ENCODE measurements around the gene ACP2. TPM values are rescaled to one million over a fixed set of nuclear protein-coding genes. Genes with fewer than 3 reads are reported as not detected.
"Not testable (repeated sequence)": the region's sequence is repeated elsewhere in the genome, so short reads cannot be mapped to it uniquely, and the experiment has no call there.

ACP2 gene
- total RNA-seq, 1 donor from 2014 or later = 33.0 TPM

DNA sequence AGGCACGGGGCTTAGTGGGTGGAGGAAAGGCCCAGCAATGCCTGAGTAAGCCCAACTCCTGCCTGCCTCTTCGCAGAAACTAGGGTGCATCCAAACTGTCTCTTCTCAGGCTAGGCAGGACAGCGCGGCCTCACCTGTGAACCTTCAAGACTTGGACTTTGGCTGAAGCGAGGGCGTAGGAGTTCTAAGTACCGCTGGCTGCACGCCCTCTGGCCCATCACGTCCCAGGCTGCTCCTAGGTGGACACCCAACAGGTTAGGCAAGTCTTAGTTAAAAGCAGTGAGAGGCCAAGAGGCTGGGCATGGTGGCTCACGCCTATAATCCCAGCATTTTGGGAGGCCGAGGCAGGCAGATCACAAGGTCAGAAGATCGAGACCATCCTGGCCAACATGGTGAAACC is 35.7 kb downstream of the ACP2 start:
- H3K27ac ChIP-seq = no peak overlapping the region

DNA sequence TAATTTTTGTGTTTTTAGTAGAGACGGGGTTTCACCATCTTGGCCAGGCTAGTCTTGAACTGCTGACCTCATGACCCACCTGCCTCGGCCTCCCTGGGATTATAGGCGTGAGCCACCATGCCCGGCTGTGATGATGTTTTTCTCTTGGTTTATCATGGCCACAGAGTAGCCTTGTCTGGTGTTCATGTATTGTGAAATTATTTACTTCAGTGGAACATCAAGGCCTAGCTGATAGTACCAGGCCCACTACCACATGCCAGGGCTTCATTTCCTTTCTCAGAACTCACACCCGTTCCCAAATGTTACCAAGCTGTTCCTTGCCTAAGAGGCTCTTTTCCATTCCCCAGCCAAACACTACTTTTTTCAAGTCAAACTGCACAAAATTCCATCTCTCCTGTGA is 40.0 kb downstream of the ACP2 start:
- no peaks in the 10 kb centered on the region for H3K36me3 ChIP-seq
- no peak for ATAC-seq
- no peak for TF ChIP-seq CTCF (IDR thresholded peaks at IDR 0.05)
- no peak for DNase-seq
- H3K27me3 ChIP-seq (ENCODE audit: low read depth) = no peaks in the 10 kb centered on the region
- intact Hi-C loops (cut with DNase I) = no loop called here
- no peak overlapping the region for H3K27ac ChIP-seq
- peaks cover 3% of the 10 kb centered on the region for H3K4me1 ChIP-seq
- no peak overlapping the region for H3K4me3 ChIP-seq
- H3K9me3 ChIP-seq = no peaks in the 10 kb centered on the region

More for the DNA sequence above, 35.7 kb downstream of the ACP2 start:
- Histone ChIP-seq H3K4me1 (peaks cover 35% of the 10 kb centered on the region), H3K4me3 (no peak overlapping the region), H3K36me3 (peaks cover 6% of the 10 kb centered on the region), H3K9me3 (no peaks in the 10 kb centered on the region), H3K27me3 (ENCODE audit: low read depth) (no peaks in the 10 kb centered on the region)
- intact Hi-C loops (cut with DNase I) = no loop called here
- DNase-seq (no peak), ATAC-seq (no peak)
- TF ChIP-seq CTCF (IDR thresholded peaks at IDR 0.05) = no peak

DNA sequence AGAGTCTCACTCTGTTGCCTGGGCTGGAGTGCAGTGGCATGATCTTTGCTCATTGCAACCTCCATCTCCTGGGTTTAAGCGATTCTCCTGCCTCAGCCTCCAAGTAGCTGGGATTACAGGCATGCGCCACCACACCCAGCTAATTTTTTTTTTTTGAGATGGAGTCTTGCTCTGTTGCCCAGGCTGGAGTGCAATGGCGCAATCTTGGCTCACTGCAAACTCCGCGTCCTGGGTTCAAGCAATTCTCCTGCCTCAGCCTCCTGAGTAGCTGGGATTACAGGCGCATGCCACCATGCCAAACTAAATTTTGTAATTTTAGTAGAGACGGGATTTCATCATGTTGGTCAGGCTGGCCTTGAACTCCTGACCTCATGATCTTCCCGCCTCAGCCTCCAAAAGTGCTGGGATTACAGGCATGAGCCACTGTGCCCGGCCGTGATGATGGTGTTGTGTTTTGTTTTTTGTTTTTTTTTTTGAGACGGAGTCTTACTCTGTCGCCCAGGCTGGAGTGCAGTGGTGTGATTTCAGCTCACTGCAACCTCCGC is 40.5 kb downstream of the ACP2 start:
- intact Hi-C loops (cut with DNase I); H3K27ac ChIP-seq; H3K4me3 ChIP-seq; H3K36me3 ChIP-seq; H3K9me3 ChIP-seq; DNase-seq; H3K4me1 ChIP-seq; H3K27me3 ChIP-seq (ENCODE audit: low read depth); ATAC-seq: not testable (repeated sequence)

DNA sequence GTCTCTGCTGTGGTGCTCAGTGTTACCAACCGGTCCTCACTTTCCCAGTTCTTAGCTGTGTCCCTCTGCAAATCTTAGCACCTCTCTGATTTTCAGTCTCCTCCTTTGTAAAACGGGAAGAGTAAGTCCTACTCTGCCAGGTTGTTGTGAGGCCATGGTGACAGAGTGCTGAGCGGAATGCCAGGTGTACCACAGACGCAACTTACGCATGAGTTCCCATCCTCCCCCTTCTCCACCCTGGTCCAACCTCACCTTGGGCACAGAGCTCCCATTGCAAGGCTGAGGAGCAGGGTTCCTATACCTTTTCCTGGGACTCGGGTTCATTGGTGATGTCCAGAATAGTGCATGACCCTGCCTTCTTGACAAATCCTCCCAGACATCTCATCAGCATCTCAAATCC is 41.2 kb downstream of the ACP2 start:
- H3K4me3 ChIP-seq = no peak overlapping the region
- H3K4me1 ChIP-seq = no peaks in the 10 kb centered on the region
- no peaks in the 10 kb centered on the region for H3K27me3 ChIP-seq (ENCODE audit: low read depth)
- no peak for TF ChIP-seq CTCF (IDR thresholded peaks at IDR 0.05)
- H3K36me3 ChIP-seq = no peaks in the 10 kb centered on the region
- ATAC-seq = no peak
- no peak for DNase-seq
- intact Hi-C loops (cut with DNase I) = no loop called here
- no peaks in the 10 kb centered on the region for H3K9me3 ChIP-seq
- no peak overlapping the region for H3K27ac ChIP-seq

DNA sequence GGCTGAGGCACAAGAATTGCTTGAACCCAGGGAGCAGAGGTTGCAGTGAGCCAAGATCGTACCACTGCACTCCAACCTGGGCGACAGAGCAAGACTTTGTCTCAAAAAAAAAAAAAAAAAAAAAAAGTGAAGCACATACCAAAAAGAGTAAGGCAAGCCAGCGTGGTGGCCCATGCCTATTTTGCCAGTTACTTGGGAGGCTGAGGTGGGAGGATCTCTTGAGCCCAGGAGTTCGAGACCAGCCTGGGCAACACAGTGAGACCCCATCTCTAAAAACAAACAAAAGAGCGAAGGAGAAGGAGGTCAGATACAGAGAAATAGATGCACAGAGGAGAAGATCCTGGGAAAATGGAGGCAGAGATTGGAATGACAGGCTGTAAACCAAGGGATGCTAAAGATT is 42.0 kb downstream of the ACP2 start:
- DNase-seq; H3K9me3 ChIP-seq; H3K4me1 ChIP-seq; H3K36me3 ChIP-seq; intact Hi-C loops (cut with DNase I); H3K27ac ChIP-seq; H3K4me3 ChIP-seq; H3K27me3 ChIP-seq (ENCODE audit: low read depth); ATAC-seq: not testable (repeated sequence)

DNA sequence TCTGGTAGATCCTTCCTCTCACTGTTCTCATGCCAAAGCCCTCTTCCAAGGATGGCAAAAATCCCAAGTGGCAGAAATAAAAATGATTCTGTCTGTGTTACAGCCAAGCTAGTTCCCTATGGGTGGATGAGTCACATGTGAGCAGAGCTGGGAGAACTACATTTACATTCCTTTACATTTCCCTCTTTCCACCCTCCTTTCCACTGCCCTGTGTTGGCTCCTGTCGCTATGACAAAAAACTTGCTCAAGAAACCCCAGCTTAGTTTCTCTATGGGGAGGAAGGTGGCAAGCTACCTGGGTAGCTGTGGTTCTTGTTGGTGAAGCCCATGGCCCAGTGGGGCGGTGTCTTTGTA is 44.0 kb downstream of the ACP2 start:
- H3K27me3 ChIP-seq (ENCODE audit: low read depth) = no peaks in the 10 kb centered on the region
- no peaks in the 10 kb centered on the region for H3K9me3 ChIP-seq
- H3K4me3 ChIP-seq = no peak overlapping the region
- intact Hi-C loops (cut with DNase I) = no loop called here
- no peak overlapping the region for H3K27ac ChIP-seq
- no peak for TF ChIP-seq CTCF (IDR thresholded peaks at IDR 0.05)
- DNase-seq = no peak
- H3K4me1 ChIP-seq = no peaks in the 10 kb centered on the region
- no peaks in the 10 kb centered on the region for H3K36me3 ChIP-seq
- no peak for ATAC-seq

- ATAC-seq = no peak
- TF ChIP-seq CTCF (IDR thresholded peaks at IDR 0.05) = no peak
- no peak for DNase-seq
- no peaks in the 10 kb centered on the region for H3K27me3 ChIP-seq (ENCODE audit: low read depth)
- H3K4me3 ChIP-seq = no peak overlapping the region
- no peaks in the 10 kb centered on the region for H3K36me3 ChIP-seq
- intact Hi-C loops (cut with DNase I) = no loop called here
- H3K9me3 ChIP-seq = no peaks in the 10 kb centered on the region
- no peak overlapping the region for H3K27ac ChIP-seq
- H3K4me1 ChIP-seq = no peaks in the 10 kb centered on the region
These were observed 46.0 kb downstream of the ACP2 start for GRCh38 chr11:47202576-47202975.
